HG03066 (cell line): Measurements from ENCODE around the gene KCNE4.
A peak's percentile ranks its signal among the peaks of the same experiment; 100 is the strongest.
"Not testable (repeated sequence)": the region's sequence is repeated elsewhere in the genome, so short reads cannot be mapped to it uniquely, and the experiment has no call there.

ENCODE experiments used
- ATAC-seq: cut with Tn5 transposase; IDR thresholded peaks from one replicate; pipeline ENCODE4 v1.9.1; 2021; ENCODE audit warnings: low read depth; ENCODE audit not compliant: unreplicated experiment

Gene KCNE4

DNA sequence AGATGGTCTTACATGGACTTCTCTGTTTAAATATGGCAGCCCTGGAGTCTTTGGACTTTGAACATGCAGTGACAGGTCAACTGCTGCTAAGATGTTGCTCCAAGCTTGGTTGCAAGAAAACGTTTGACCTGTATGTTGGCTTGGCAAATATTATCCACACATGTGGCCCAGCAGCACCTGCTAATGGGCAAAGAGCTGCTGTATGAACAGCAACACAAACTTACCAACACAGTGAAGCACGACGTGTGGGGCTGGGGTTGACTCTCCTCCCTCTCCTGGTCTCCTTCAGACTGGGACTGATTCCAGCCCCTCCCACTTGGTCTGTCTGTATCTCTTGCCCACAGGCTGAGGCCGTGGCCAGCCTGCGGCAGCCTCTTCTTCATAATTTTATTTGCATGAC lies 3.8 kb downstream of the KCNE4 start:
- no peak for ATAC-seq

DNA sequence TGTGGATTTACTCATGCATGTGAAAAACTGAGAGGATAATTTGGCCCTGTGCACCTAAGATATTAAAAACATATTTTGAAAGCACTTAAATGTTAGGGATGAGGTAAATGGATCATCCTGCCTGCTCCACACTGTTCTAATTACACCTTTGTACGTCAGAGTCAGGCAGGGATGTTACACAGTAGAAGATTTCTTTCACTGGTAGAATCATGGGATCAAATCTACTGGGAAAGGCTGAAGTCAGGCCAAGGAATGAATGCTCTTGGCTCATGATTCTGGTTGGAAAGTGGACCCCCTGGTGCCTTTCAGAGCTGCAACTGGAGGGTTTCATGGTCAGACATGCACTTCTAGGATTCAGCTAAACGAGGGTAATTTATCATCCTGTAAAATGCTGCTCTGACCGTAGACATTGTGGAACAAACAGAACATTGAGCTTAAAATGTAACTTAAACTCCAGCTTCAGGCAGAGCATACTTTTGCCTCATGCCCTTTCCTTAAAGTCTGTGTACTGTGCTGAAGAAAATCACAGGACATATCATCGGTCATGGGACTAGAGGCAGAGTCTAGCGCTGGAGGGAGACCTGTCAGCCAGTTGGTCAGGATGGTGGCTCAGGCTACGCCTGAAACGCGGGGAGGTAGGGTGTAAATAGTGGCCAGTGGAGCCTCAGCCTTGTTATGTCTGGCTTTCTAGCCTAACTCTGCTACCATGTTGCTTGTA lies 4.9 kb downstream of the KCNE4 start:
- no peak for ATAC-seq

DNA sequence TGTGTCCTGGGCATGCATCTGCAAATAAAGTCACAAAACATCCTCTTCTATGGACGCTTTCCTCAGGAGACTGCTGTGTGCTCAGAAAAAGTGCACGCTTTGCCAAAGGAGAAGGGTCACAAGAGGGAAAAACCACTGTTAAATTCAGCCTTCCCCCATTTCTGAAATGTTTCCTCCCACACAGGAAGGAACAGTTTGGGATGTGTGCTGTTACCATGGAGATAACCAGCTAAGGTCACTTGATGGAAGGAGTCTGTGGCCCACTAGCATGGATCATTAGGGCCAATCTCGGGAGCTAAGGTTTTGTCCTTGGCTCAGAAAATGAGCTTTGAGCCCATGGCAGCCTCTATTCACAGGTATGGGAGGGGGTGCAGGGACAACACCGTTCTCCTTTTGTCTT lies 5.6 kb downstream of the KCNE4 start:
- no peak for ATAC-seq

DNA sequence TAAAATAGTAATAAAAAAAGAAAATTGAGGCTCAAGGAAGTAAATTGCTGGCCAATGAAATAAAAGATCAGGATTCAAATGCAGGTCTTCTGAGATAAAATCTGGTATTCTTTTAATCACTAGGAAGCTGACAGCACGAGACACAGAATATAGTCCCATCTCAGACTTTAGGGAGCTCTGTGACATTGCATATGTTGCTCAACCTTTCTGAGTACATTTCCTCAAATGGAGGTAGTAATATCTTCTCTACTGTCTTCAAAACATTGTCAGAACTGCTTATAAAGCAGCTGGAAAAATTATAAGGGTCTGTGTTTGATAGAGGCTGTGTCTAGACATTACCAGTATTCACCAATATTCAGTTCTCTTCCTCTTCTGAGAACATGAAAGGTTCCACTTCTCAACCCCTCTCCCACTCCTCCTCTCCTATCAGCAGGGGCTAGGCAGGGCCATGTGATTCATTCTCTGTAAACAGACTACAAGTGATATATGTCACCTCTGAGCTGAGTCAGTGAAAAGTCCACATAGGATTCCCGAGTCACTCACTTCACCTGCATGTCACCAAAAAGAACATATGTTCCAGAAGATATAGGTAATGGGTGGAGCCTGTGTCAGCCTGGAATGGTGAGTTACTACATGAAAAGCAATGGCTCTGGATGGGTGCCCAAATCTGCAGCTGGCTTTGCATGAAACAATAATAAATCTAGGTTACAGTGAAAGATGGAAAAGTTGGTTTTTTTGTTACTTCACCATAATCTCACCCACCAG lies 7.1 kb downstream of the KCNE4 start:
- no peak for ATAC-seq

DNA sequence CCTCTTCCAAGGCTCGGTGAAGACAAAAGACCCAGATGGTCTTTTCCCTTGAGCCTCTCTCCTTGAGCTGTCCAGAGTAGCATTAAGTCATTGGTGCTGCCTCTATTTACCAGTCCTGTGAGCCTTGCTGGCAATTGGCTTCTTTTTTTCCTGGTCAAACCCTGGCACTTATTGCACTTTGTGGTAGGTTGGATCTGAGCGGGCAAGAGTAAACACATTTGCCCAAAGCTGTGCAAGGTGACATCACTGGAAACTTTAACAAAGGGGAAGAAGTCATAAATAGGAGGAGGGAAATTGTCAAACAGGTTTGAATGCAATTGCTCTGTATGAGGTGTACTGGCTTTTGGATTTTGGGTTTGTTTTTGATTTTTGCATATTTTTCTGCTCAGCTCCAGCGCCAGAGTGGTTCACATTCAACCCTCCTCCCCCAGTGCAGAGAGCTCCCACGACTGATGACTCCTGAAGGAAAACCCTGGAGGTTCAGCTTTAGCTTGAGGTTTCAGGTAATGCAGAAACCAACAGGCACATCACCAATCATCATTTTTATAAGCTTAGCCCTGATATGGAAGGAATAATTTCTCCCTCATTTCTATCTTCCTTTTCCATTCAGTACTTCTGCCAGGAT lies 8.3 kb downstream of the KCNE4 start:
- no peak for ATAC-seq

DNA sequence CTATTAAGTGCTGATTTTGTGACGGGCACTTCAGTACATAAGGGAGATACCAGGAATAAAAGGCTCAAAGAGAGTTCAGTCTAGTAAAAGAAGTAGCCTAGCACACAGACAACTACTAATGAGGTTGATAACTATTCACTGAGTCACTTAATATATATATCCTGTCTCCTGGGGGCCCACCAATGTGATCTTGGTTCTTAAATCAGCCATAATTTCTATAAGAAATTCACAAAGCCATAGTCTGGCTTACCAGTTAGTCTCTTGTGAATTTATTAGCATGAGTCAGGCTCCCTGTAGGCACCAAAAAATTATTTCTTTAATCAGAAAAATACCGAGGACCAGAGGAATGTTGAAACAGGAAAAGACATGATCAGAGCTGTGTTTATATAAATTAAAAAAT lies 10.4 kb downstream of the KCNE4 start:
- ATAC-seq, result no peak

DNA sequence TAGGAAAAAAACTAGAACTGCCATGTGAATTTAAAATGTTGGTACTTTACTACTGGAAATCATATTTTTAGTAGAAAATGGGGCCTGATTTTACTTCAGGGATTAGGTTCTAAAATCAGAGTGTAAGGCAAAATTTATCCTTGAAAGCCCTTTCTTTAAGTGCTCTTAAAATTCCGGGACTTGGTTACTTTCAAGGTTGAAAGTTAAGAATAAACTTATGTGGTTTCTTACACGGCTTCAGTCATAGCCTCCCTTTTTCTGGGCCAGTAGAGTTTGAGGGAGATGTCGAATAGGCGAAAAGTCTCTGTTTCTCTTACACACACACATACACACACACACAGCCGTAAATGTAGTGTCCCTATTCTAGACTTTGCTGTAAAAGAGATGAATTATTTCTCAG lies 13.1 kb downstream of the KCNE4 start:
- no peak for ATAC-seq

DNA sequence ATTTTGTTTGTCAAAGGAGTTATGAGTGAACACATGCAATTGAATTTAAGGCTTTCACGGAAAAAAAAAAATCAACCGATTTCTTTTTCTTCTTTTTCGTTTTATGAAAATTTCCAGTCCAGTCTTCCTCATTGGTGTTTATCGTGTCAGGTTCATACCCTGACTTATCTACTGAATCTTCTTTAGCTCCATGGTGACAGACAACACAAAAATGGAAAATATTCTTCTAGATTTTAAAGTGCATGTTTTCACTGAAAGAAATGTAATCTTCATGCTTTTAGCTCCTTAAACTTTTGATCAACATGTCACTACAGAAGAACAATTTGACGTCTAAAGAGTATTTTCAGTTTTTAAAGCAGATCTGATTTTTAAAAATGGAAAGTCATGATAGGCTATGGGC lies 14.7 kb downstream of the KCNE4 start:
- no peak for ATAC-seq

DNA sequence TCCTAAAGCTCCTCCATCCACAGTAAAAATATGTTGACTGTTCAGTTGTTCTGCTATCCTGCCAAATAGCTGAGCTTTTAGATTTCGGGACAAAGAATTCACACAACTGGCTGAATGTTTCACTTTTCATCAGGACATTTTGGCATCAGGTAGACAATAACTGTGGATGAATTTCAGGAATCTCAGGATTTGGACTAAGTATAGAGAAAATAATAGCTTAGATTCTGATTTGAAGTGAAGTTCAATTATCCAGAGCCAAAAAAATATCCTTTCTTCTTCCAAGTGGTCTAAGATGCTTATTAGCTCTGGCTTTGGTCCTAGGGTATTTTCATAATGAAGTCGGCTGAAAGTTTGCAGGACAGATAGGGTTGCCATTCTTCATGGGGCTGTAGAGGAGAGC lies 16.1 kb downstream of the KCNE4 start:
- no peak for ATAC-seq

DNA sequence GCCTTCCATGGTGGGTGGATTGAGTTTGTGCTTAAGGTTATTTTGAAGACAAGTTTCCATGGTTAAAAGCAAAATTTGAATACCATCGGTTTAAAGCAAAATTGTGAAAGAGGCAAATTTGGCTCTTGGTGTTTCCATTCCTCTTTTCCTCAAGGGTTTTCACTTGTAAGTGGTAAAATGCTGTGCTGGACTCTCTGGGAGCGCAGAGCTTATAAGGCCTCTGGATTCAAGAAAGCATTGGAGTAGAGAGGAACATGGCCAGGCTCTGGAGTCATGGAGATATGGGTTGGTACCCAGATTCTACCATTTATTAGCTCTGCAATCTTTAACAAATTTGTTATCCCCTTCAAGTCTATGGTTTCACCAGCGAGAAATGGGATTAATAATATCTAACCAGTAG lies 17.5 kb downstream of the KCNE4 start:
- ATAC-seq, result no peak

DNA sequence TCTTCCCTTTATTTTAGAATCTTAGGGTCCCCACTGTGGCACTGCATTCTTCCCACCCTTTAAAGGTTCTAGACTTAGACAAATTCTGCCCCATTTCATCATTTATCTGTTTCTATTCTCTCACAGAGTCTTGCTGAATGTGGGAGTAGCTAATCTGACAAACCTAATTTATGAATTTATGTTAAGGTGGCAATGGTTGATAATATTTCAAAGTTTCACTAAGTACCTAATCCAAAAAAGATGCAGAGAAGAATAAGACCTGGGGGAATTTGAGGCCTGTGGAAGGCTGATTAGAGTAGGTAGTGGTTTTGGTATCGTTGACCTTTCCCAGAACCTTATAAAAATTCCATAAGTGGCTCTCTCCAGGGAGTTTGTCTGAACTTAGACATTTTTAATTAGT lies 18.0 kb downstream of the KCNE4 start:
- ATAC-seq, result no peak

DNA sequence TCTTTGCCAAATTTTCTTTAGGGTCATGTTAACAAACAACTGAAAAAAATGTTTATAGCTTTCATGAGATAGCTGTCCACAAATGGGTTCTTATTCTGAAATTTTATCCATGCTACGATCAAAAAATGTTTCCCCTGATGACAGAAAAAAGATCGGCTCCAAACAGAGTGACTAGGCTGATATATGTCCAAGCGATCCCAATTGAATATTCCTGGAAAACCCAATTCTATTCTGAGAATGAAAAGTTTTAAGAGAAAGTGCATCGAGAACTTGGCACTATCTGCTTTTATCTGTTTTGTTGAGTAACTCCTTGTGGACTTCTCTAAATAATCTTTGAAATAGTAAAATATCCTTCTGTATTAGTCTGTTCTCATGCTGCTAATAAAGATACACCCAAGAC lies 19.1 kb downstream of the KCNE4 start:
- ATAC-seq, result no peak

DNA sequence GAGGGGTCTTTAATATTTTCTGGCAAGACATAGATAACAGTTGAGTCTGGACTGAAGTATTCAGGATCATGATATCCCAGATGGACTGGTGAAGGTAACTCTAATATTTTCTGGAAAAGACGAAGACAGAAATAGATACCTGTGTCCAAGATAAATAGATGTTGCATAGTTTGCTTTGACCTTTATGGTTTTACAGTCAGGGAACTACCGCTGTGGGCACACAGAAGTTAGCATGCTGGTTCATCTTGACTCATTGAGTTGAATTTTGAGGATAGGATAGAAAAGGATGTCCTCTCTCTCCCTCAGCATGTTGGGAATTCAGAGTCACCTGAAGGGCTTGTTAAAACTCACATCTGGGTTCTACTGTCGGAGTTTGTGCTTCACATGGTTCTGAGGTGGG lies 20.8 kb downstream of the KCNE4 start:
- no peak for ATAC-seq

DNA sequence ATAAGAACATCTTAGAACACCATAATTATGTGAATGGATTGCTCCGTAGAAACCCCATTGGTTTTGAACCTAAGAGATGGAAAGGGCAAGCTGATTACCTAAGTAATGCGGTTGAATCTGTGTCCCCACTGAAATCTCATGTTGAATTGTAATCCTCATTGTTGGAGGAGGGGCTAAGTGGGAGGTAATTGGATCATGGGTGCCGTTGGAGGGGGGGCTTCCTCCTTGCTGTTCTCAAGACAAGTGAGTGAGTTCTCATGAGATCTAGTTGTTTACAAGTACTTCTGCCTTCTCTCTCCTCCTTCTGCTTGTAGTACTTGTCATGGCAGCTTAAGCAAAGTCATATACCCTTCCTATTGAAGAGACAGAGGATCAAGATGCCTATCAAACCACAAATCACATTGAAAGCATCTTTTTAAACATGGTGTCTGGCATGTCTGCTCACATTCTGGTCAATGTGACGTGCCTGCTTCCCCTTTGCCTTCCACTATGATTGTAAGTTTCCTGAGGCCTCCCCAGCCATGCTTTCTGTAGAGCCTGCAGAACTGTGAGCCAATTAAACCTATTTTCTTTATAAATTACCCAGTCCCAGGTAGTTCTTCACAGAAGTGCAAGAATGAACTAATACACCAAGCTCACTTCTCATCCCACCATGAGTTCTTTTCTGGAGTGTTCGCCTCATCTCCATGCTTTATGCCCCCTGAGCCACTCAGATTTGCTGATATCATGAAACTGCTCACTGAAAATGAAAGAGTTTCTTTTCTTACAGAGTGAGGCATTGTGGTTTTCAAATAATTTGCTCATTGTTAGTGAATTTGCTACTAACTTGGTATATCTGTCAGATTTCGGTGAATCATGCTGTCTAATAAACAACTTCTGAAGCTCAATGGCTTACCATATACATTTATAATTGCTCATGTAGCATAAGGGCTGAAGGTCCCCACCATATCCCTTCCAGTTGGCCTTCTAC lies 23.6 kb downstream of the KCNE4 start:
- peak; percentile 63 for ATAC-seq

DNA sequence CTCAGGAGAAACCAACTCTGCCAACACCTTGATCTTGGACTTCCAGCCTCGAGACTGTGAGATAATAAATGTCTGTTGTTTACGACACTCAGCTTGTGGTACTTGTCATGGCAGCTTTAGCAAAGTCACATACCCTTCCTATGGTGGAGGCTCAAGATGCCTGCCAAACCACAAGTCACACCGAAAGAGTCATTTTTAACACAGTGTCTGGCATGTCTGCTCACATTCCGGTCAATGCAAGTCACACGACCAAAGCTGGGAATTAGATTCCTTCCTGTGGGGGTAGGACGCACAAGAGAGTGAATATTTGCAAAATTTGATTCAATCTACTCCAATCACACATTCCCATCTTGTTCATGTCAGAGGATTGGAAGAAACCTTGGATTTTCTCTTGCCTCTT lies 24.6 kb downstream of the KCNE4 start:
- no peak for ATAC-seq

DNA sequence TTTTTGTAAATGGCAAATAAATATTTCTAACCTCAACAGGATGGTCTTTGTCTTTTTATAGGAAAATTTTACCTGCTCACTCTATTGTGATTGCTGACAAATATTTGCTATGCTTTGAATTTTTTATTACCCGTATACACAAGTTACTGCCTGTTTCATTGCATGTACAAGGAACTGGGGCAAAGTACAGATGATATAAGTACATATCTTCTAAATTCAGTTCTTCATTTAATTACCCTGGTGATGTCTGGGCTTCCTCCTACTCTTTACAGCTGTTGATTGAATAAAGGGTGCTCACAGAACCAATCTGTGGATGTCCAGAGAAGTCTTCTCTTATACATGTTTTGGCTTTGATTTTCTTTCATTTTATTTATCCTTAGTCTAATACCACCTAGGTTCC lies 26.5 kb downstream of the KCNE4 start:
- no peak for ATAC-seq

DNA sequence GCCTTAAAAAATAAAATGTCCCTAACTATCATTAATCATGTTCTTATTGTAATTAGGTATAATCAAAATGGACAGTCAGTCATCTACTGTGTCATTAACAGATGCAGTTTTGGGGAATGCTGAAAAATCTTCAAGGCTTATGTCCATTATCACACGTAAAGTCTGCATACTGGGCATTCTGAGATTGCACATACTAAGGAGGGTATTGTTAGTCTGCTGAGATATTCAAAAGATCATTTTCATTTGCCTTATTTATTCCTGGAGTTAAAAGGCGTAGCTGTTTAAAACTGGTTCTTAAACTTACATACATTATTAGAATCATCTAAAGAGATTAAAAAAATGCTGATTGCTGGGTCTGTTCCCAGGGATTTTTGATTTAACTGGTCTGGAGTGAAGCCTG lies 27.4 kb downstream of the KCNE4 start:
- ATAC-seq, result no peak

DNA sequence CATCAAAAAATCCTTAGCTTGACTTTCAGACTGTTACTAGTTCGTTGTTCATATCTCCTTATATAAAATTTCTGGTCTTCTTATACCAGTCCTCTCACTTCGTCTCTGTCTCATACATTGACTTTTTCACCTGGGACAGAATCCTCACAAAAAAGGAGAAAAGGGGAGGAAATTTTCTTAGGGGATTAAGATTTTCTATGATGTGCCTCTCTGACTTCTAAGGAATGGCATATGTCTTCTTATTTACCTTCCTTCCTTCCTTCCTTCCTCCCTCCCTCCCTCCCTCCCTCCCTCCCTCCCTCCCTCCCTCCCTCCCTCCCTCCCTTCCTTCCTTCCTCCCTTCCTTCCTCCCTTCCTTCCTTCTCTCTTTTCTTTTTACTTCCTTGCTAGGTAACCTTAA lies 27.9 kb downstream of the KCNE4 start:
- no peak for ATAC-seq

DNA sequence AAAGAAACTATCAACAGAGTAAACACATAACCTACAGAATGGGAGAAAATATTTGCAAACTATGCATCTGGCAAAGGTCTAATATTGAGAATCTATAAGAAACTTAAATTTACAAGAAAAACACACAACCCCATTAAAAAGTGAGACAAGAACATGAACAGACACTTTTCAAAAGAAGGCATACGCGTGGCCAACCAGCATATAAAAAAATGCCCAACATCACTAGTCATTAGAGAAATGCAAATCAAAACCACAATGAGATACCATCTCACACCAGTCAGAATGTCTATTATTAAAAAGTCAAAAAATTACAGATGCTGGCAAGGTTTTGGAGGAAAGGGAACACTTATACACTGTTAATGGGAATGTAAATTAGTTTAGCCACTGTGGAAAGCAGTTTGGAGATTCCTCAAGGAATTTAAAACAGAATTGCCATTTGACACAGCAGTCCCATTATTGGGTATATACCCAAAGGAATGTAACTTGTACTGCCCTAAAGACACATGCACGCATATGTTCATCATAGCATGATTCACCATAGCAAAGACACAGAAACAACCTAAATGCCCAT lies 28.9 kb downstream of the KCNE4 start:
- not testable (repeated sequence) for ATAC-seq

DNA sequence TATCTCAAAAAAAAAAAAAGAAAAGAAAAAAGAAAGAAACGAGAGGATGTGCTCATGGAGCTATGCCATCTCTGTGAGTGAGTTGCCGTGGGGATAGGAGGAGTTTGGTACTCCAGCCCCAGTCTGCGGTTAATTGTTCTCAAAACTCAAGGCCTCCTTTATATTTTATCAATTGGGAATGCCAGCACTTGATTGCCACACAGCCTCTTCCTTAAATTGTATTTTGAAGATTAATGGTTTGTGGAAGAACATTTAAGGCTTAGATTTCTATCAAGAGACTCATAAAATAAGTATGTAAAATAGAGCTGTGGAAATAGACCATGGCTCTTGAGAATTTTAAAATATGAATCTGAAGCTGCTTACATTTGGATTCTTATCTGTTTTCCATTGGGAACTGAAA lies 29.8 kb downstream of the KCNE4 start:
- no peak for ATAC-seq
